HEK293 (cell line): ENCODE data around the gene PSMD13.

Experiments
- GLIS2 ChIP-seq: fragments of 450-650 bp; formaldehyde crosslinking; IDR thresholded peaks from 2 replicates; pipeline ENCODE4 v1.5.1; 2016; ENCODE audit warnings: missing biosample characterization, missing genetic modification characterization
- ZFP69B ChIP-seq: fragments of 450-650 bp; formaldehyde crosslinking; IDR thresholded peaks from 2 replicates; pipeline ENCODE4 v1.5.1; 2016; ENCODE audit warnings: missing biosample characterization, missing genetic modification characterization
- ZIC2 ChIP-seq: fragments of 450-650 bp; formaldehyde crosslinking; IDR thresholded peaks from 2 replicates; pipeline ENCODE4 v1.5.1; 2016; ENCODE audit warnings: missing biosample characterization, missing genetic modification characterization
- ZNF19 ChIP-seq: fragments of 450-650 bp; formaldehyde crosslinking; IDR thresholded peaks from 2 replicates; pipeline ENCODE4; 2016; ENCODE audit warnings: missing biosample characterization, missing genetic modification characterization, low read depth
- TF ChIP-seq, protein P1 (sequence below): fragments of 450-650 bp; formaldehyde crosslinking; IDR thresholded peaks from 2 replicates; pipeline ENCODE4 v1.5.1; 2016; ENCODE audit warnings: missing biosample characterization, missing genetic modification characterization
- TF ChIP-seq, protein P2 (sequence below): fragments of 450-650 bp; formaldehyde crosslinking; IDR thresholded peaks from 2 replicates; pipeline ENCODE4 v1.5.1; 2016; ENCODE audit warnings: missing biosample characterization, missing genetic modification characterization
- TF ChIP-seq, protein P3 (sequence below): fragments of 450-650 bp; formaldehyde crosslinking; optimal IDR thresholded peaks from 2 replicates; pipeline ENCODE3; 2016; ENCODE audit warnings: missing biosample characterization, mild to moderate bottlenecking, missing genetic modification characterization
- TF ChIP-seq, protein P4 (sequence below): fragments of 450-650 bp; formaldehyde crosslinking; conservative IDR thresholded peaks from 2 replicates; pipeline ENCODE4 v1.5.1; 2016; ENCODE audit warnings: low read depth, missing biosample characterization, missing genetic modification characterization

DNA sequence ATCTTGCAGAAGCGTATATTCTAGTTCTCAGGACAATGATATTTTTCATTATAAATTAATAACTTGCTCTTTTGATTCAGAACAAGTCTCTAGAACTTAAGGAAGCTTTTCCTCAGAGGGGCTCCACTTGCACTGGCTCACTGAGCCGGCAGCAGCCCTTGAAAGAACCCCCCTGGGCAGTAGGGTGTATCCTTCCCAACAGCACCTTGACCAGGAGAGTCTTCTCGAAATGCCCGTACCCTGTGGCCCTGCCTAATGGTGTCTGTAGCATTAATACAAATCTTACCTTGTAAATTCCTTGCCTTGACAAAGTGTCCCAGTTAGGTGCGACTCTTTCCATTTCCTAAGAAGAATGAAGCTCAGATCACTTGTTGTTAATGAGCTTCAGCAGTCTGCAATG, 13.5 kb downstream of the PSMD13 start:
- TF ChIP-seq, protein P1, sequence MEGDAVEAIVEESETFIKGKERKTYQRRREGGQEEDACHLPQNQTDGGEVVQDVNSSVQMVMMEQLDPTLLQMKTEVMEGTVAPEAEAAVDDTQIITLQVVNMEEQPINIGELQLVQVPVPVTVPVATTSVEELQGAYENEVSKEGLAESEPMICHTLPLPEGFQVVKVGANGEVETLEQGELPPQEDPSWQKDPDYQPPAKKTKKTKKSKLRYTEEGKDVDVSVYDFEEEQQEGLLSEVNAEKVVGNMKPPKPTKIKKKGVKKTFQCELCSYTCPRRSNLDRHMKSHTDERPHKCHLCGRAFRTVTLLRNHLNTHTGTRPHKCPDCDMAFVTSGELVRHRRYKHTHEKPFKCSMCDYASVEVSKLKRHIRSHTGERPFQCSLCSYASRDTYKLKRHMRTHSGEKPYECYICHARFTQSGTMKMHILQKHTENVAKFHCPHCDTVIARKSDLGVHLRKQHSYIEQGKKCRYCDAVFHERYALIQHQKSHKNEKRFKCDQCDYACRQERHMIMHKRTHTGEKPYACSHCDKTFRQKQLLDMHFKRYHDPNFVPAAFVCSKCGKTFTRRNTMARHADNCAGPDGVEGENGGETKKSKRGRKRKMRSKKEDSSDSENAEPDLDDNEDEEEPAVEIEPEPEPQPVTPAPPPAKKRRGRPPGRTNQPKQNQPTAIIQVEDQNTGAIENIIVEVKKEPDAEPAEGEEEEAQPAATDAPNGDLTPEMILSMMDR (tag by site-specific recombination) = no peak
- TF ChIP-seq ZNF19 (no peak), ZIC2 (tag by site-specific recombination) (no peak), GLIS2 (no peak), ZFP69B (tag by site-specific recombination) (no peak)
- TF ChIP-seq, protein P2, sequence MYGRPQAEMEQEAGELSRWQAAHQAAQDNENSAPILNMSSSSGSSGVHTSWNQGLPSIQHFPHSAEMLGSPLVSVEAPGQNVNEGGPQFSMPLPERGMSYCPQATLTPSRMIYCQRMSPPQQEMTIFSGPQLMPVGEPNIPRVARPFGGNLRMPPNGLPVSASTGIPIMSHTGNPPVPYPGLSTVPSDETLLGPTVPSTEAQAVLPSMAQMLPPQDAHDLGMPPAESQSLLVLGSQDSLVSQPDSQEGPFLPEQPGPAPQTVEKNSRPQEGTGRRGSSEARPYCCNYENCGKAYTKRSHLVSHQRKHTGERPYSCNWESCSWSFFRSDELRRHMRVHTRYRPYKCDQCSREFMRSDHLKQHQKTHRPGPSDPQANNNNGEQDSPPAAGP (tag by site-specific recombination) = no peak
- TF ChIP-seq, protein P3, sequence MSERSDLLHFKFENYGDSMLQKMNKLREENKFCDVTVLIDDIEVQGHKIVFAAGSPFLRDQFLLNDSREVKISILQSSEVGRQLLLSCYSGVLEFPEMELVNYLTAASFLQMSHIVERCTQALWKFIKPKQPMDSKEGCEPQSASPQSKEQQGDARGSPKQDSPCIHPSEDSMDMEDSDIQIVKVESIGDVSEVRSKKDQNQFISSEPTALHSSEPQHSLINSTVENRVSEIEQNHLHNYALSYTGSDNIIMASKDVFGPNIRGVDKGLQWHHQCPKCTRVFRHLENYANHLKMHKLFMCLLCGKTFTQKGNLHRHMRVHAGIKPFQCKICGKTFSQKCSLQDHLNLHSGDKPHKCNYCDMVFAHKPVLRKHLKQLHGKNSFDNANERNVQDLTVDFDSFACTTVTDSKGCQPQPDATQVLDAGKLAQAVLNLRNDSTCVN (tag by site-specific recombination) = no peak
- TF ChIP-seq, protein P4, sequence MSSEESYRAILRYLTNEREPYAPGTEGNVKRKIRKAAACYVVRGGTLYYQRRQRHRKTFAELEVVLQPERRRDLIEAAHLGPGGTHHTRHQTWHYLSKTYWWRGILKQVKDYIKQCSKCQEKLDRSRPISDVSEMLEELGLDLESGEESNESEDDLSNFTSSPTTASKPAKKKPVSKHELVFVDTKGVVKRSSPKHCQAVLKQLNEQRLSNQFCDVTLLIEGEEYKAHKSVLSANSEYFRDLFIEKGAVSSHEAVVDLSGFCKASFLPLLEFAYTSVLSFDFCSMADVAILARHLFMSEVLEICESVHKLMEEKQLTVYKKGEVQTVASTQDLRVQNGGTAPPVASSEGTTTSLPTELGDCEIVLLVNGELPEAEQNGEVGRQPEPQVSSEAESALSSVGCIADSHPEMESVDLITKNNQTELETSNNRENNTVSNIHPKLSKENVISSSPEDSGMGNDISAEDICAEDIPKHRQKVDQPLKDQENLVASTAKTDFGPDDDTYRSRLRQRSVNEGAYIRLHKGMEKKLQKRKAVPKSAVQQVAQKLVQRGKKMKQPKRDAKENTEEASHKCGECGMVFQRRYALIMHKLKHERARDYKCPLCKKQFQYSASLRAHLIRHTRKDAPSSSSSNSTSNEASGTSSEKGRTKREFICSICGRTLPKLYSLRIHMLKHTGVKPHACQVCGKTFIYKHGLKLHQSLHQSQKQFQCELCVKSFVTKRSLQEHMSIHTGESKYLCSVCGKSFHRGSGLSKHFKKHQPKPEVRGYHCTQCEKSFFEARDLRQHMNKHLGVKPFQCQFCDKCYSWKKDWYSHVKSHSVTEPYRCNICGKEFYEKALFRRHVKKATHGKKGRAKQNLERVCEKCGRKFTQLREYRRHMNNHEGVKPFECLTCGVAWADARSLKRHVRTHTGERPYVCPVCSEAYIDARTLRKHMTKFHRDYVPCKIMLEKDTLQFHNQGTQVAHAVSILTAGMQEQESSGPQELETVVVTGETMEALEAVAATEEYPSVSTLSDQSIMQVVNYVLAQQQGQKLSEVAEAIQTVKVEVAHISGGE = no peak
